Activated naive CD4-positive, alpha-beta T cell treated with anti-CD3 and anti-CD28 coated beads, Interleukin-2, amount 50 U/mL, for 72 hours (primary cell): ENCODE measurements around the gene BPNT1. TPM values are rescaled to one million over a fixed set of nuclear protein-coding genes. Genes with fewer than 3 reads are reported as not detected.
"Not testable (repeated sequence)": the region's sequence is repeated elsewhere in the genome, so short reads cannot be mapped to it uniquely, and the experiment has no call there.

Source experiments
- ATAC-seq, 2 donors: fragments of 150-1000 bp; cut with Tn5 transposase; 2 replicates each; pipeline ENCODE4 v1.10.0; 2021; ENCODE audit warnings: mild to moderate bottlenecking in 2 of 2, moderate library complexity in 2 of 2
- DNase-seq, 2 donors: peaks; one replicate each; pipeline ENCODE4 v3.0.0; 2021 to 2022; ENCODE audit warnings: low spot score in 2 of 2
- H3K27ac Mint-ChIP-seq, 2 donors: one replicate each; pipeline ENCODE4 v1.8.0; 2022; ENCODE audit warnings: mild to moderate bottlenecking in 2 of 2, mixed read lengths in 2 of 2
- H3K36me3 Mint-ChIP-seq, 2 donors: one replicate each; pipeline ENCODE4 v1.8.0; 2022; ENCODE audit warnings: mixed read lengths in 2 of 2
- H3K9me3 Mint-ChIP-seq, 2 donors: one replicate each; pipeline ENCODE4 v1.8.0; 2022; ENCODE audit warnings: mixed read lengths in 2 of 2
- total RNA-seq, 2 donors: library from RNA; stranded (reverse); gene quantifications; one replicate each; pipeline ENCODE4 v1.2.3, GENCODE V29; 2022

BPNT1 gene
- total RNA-seq, 2 donors from 2014 or later: 27.7 to 37.1 TPM

- DNase-seq (no peak), ATAC-seq (no peak)
- no peaks in the 10 kb centered on the region for H3K9me3 Mint-ChIP-seq
- H3K27ac Mint-ChIP-seq: peak overlapping the region; percentile 97
- peaks cover 17 to 18% of the 10 kb centered on the region in 2 donors for H3K36me3 Mint-ChIP-seq
Observed at GRCh38 chr1:220044678-220045355, 44.8 kb downstream of the BPNT1 start.

- Mint-ChIP-seq H3K9me3 (no peaks in the 10 kb centered on the region), H3K36me3 (peaks cover 18 to 21% of the 10 kb centered on the region in 2 donors), H3K27ac (peak overlapping the region; percentile 14 to 78)
- DNase-seq (no peak), ATAC-seq (no peak)
Observed at GRCh38 chr1:220043646-220044045, 45.9 kb downstream of the BPNT1 start.

GRCh38 chr1:220040028-220040596, 49.5 kb downstream of the BPNT1 start:
- no peak for DNase-seq
- no peaks in the 10 kb centered on the region for H3K9me3 Mint-ChIP-seq
- H3K36me3 Mint-ChIP-seq: peaks cover 18 to 30% of the 10 kb centered on the region in 2 donors
- H3K27ac Mint-ChIP-seq: peak overlapping the region in 1 of 2 donors; percentile 82
- peak in 1 of 2 donors; percentile 46 for ATAC-seq

- ATAC-seq: no peak
- peak overlapping the region; percentile 3 to 76 for H3K27ac Mint-ChIP-seq
- DNase-seq: no peak
- H3K9me3 Mint-ChIP-seq: no peaks in the 10 kb centered on the region
- peaks cover 14 to 26% of the 10 kb centered on the region in 2 donors for H3K36me3 Mint-ChIP-seq
Observed at GRCh38 chr1:220038640-220039039, 50.9 kb downstream of the BPNT1 start.

- not testable (repeated sequence) for H3K9me3 Mint-ChIP-seq, DNase-seq
- peak in 1 of 2 donors; percentile 71 for ATAC-seq
- Mint-ChIP-seq H3K27ac (peak overlapping the region in 1 of 2 donors; percentile 4), H3K36me3 (peaks cover 10 to 23% of the 10 kb centered on the region in 2 donors)
Observed at GRCh38 chr1:220037810-220038209, 51.8 kb downstream of the BPNT1 start.

- H3K9me3 Mint-ChIP-seq: no peaks in the 10 kb centered on the region
- H3K36me3 Mint-ChIP-seq: peaks cover 16 to 30% of the 10 kb centered on the region in 2 donors
- no peak for DNase-seq
- H3K27ac Mint-ChIP-seq: no peak overlapping the region
- no peak for ATAC-seq
Observed at GRCh38 chr1:220032911-220033310, 56.7 kb downstream of the BPNT1 start.

- H3K9me3 Mint-ChIP-seq: no peaks in the 10 kb centered on the region
- ATAC-seq: peak in 1 of 2 donors; percentile 69
- DNase-seq: no peak
- no peak overlapping the region for H3K27ac Mint-ChIP-seq
- H3K36me3 Mint-ChIP-seq: peaks cover 8 to 19% of the 10 kb centered on the region in 2 donors
Observed at GRCh38 chr1:220031287-220031686, 58.3 kb downstream of the BPNT1 start.

- ATAC-seq (no peak), DNase-seq (no peak)
- Mint-ChIP-seq H3K36me3 (peaks cover 6 to 18% of the 10 kb centered on the region in 2 donors), H3K9me3 (no peaks in the 10 kb centered on the region), H3K27ac (no peak overlapping the region)
Observed at GRCh38 chr1:220028346-220028895, 61.2 kb downstream of the BPNT1 start.

- Mint-ChIP-seq H3K36me3 (peaks cover 11 to 32% of the 10 kb centered on the region in 2 donors), H3K9me3 (no peaks in the 10 kb centered on the region)
Observed at GRCh38 chr1:220019071-220019470, 70.5 kb downstream of the BPNT1 start.

GRCh38 chr1:220013497-220013896, 76.1 kb downstream of the BPNT1 start:
- H3K27ac Mint-ChIP-seq: peak overlapping the region; percentile 69 to 81
- H3K9me3 Mint-ChIP-seq: no peaks in the 10 kb centered on the region
- ATAC-seq (peak in 1 of 2 donors; percentile 64), DNase-seq (no peak)
- H3K36me3 Mint-ChIP-seq: peaks cover 17 to 28% of the 10 kb centered on the region in 2 donors

More at GRCh38 chr1:220019071-220019470, 70.5 kb downstream of the BPNT1 start:
- no peak for DNase-seq
- no peak for ATAC-seq
- no peak overlapping the region for H3K27ac Mint-ChIP-seq

GRCh38 chr1:220012259-220012658, 77.3 kb downstream of the BPNT1 start:
- H3K27ac Mint-ChIP-seq: peak overlapping the region in 1 of 2 donors; percentile 53
- no peak for DNase-seq
- peaks cover 21 to 32% of the 10 kb centered on the region in 2 donors for H3K36me3 Mint-ChIP-seq
- no peaks in the 10 kb centered on the region for H3K9me3 Mint-ChIP-seq
- no peak for ATAC-seq

GRCh38 chr1:220011620-220012019, 78.0 kb downstream of the BPNT1 start:
- ATAC-seq (no peak), DNase-seq (no peak)
- H3K36me3 Mint-ChIP-seq: peaks cover 23 to 36% of the 10 kb centered on the region in 2 donors
- no peak overlapping the region for H3K27ac Mint-ChIP-seq
- H3K9me3 Mint-ChIP-seq: no peaks in the 10 kb centered on the region

Other genes starting within 250 kb of the BPNT1 start
- gene SLC30A10, start 161.2 kb downstream of the BPNT1 start, total RNA-seq: not detected
- gene EPRS1, start 43.3 kb downstream of the BPNT1 start, total RNA-seq: 100 to 1,000 TPM; 160 to 192 TPM
- 10 to 100 TPM; 66.6 to 78.4 TPM for gene IARS2, start 4.3 kb upstream of the BPNT1 start, total RNA-seq
- gene RAB3GAP2, start 182.7 kb upstream of the BPNT1 start, total RNA-seq: 10 to 100 TPM; 43.2 to 51.5 TPM